NCI-H1092 (cell line): Measurements from ENCODE around the gene MYBPH.

Experiments used
- DNase-seq: peaks from one replicate; lab custom pipeline; 2025; lab: John Stamatoyannopoulos, UW

The MYBPH gene

DNA sequence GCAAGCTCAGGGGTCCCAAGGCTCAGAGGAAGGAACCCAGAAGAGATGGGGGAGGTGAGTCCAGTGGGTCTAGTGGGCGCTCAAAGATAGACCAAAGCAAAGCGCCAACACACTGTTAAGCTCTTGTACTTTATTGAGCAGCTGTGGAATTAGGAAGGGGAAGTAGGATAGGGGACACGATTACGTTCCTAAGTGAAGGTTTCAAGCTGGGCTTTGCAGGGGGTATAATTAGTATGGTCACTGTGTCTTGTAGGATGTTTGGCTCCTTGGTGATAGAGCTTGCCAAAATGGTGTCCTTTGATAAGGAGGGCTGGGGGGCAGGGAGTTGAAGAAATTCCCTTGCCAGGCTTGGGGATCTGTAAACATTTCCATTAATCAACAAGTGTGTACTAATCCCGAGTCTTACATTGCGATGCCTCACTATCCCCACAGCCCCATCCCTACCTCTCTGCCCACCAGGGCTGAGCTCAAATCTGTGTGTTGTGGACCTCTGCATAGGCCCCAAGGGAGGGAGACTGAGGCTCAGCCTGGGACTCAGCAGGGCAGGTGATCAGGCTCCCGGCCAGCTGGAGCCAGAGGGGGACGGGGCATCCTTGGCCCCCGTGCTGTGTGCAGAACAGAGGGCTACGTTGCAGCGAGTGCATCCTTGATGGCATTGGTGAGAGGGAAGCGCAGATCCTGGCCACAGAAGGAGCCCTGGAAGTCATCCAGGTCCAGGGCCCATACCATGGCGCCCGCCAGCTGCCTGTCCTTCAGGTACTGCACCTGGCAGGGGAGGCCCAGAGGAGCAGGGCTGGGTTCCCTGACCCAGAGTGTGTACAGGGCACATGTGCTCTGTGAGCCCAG is 3.4 kb upstream of the MYBPH start:
- DNase-seq = peak; percentile 25

DNA sequence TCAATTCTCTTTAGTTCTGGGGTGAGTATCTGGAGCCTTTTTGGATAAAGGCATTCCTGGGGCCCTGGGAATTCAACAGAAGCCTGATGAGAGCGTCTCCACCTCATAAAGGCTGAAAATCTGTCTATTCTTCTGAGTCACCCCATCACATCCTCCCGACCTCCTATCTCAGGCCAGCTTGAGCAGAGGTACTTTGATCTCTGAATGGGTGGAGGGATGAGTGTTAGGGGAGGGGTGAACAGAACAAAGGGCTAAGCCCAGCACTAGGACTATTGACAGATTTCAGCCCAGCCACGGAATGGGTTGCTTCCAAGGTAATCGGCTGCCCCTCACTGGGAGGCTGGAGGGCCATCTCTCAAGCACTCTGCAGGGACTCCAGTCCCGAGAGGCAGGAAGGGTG is 2.5 kb upstream of the MYBPH start:
- DNase-seq = no peak

DNA sequence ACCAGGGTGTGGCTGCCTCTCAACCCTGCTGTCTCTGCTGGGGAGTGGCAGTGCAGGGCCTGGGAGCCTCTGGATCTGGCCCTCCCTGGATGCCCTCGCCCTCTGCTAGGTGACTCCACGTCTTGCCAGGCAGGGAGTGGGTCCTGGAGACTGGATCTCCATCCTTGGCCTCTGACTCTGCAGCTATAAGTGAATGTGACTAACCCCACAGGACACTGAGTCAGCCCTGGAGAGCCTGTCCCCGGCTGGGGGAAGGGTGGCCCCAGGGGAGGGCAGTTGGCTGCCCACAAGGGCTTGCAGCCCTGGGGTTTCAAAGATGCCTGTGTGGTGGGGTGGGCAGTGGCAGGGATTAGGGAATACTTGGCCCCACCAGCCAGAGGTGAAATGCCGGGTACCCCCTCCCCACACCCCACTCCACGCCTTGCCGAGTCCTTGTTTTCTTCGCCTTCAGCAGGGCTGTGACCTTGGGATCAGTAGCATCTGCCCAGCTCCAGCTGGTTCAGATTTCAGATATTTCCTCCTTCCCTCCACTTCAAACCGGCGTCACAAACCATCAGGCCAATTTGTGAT is 1.9 kb upstream of the MYBPH start:
- DNase-seq = no peak

DNA sequence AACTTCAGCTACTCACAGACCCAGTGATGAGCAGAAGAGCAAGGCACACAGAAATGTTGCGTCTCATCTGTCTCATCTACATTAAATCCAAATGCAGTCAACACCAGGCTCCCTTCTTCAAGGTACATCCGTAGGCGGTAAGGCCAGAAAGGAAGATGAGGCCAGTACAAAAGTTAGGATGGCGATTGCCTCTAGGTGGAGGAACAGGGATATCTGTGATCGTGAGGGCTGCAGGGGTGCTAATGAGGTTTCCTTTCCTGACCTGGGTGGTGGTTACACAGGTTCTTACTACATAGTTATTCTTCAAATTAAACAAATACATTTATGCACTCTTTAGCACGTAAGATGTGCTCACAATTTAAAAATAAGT is 1.4 kb upstream of the MYBPH start:
- no peak for DNase-seq

DNA sequence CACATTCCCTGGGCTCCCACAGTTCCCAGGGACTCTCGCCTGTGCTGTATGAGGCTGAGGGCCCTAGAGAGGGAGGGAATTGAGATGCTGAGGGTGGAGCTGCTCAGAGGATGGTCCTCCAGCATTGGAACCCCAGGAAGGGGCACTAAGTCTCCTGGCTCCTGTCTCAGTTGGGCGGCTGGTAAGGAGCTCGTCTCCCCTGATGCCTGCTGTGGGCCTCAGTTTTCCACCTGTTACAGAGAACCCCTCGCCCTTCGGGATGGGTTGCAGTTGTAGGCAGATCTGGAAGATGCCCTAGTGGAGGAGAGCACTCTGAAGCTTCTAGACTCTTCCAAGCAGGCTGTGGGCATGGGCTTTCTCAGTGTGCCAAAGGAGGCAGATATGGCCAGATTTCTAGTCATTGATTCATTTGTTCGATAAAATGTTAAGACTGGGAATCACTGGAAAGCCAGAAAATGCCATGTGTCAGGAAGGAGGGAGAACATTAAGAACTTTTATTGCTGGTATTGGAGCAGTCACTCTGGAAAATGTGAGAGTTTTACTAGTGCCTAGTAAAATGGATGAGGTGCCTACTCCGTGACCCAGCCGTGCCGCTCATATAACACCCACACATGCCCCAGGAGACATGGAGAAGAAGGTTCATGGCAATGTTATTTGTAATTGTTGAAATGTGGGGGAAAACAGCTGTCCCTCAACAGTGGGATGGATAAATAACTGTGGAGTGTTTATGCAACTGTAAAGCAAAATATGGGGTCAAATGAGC is 828 bp upstream of the MYBPH start:
- DNase-seq = no peak

DNA sequence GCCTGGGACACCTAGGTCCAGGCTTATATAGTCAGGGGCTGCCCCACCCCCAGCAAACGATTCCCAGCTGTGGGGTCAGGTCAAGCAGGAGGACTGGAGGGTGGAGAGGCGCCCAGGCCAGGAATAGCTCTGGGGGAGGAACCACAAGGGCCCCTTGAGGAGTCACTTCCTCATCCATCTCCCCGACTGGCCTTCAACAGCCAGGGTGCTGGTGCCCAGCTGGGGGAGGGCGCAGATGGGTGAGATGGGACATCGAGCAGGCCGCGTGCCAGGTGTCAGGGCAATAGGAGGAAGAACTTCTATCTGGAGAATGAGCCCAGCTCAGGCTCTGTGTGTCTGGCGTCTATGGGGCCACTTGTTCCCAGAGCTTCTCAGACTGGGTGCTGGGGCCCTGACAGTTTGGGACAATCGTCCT is 208 bp upstream of the MYBPH start:
- no peak for DNase-seq

DNA sequence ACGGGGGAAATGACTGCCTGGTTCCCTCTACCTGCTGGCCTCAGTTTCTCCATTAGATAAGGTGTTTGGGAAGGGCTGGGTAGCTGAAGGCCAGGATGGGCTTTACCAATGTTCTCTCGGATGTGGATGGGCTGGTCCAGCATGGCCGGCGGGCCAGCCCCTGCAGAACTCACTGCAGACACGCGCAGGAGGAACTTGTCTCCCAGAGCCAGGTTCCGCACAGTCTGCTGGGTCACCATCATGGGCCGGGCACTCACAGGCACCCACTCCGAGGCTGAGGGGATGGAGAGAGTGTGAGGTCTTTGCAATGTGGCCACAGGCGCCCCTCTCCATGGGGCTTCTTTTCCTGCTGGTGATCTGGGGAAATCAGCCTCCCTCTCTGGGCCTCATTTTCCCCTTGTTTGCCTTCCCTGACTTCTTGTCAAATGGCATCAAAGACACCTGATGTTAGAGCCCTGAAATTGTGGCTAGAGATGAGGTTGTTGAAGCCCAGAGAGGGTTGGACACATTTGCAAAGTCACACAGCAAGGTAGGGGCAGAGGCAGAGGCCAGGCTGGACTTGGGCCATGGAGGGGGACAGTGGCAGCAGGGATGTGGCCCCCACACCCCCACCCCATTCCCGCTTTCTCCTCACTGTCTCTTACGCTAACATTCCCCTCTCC is 1.2 kb downstream of the MYBPH start:
- no peak for DNase-seq

DNA sequence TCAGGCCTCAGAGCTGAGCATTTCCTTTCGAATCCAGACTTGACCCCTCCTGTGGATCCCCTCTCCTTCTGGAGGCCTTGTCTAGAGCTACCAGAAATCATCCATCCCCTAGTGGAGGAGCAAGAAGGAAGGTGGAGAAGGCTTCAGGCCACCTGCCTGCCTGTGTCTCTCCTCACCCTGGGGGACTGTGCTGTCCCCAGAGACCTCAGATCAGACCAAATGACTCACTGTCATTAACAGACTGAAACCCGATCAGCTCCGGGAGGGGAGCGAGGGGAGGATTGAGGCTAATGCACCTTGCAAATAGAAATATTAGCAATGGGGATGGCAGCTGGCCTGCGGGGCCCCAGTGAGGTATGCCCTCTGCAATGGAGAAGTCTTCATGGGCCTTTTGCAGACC is 2.1 kb downstream of the MYBPH start:
- DNase-seq = peak; percentile 44

DNA sequence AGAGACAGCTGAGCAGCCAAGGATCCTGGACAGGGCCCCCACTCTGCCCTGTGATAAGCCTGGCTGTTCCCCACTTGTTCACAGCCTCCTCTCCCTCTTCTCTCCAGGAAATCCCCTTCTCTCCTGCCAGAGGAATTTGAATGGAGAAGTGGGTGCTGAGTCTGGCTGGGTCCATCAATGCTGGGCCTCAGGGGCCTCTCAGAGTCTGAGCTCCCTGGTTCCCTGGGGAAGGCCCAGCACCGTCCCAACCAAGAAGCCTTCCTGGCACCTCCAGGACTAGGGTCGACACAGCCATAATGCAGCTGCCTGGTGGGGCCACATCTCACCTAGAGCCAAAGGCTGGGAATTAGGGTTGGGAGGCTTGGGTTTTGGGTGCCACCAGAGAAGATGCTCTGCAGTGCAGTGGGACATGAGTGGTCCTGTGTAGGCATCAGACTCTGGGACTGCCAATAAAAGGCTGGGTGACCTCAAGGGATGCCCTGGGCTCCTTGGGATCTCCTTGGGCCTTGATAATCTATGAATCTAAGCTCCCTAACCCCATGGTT is 2.5 kb downstream of the MYBPH start:
- no peak for DNase-seq

DNA sequence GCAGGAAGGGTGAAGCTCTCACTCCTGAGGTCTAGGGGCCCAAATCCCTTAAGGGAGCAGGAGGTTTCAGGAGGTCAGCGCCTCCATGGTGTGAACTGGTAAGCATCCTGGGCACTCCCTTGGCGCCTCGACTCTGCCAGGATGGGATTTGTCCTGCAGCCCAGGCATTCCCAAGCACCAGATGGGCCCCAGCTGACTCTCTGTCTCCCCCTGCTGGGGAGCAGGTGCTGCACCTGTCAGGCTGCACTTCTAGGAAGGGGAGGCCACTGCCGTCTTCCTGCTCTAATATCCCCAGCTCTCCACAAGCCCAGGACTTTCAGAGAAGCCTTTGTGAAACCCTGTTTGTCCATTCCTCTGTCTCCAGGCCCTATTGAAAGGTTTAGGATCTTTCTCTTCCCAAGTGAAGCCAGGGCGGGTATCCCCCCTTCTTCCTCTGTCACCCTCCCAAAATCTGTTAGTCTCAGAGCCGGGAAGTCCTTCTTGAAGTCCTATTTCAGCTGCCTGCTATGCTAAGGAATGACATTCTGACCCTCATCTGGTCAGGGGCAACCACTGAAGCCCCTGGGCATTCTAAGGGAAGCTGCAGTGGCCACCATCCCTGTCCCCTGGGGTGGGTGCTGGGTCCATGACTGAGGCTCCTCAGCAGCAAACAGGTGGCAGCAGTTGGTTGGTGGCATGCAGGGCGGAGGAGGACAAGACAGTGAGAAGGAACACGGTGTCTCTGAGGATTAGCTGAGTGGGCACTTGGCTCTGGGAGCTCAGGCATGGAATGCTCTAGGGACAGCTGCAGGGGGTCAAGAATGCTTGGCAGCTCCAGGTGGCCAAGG is 3.2 kb downstream of the MYBPH start:
- DNase-seq = peak; percentile 29

DNA sequence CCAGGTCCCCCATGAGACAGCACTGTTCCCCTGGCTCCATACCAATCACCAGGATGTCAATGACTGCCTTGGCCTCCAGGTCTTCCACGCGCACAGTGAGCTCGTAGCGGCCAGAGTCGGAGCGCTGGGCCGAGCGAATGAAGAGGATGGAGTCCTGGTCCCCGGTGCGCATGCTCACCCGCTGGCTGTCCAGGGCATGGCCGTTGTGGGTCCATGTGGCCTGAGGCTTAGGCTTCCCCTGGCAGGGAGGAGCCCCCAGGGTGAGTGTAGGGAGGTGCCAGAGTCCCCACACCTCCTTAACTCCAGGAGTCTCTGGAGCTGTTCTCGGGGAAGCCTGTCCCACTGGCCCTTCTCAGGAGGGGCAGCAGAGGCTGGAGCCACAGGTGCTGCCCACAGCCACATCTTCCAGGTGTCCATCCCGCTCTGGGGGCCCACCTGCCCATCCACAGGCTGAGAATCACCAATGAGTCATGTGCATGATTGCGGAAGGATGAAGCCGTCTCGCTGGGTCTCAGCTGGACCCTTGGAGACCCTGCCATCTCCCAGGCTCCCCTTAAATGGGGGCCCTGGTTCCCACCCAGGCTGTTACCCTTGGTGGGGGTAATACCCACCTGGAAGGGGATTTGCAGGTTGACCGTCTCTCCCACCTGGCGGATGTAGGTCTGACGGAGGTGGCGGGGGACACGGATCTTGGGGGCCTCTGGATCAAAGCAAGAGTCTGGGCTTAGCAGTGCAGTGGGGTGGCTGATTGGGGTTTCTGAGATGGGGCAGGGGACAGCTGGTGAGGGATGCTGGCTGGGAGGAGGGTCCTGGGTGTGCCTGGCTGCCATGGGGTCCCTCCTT is 4.1 kb downstream of the MYBPH start:
- DNase-seq = no peak

DNA sequence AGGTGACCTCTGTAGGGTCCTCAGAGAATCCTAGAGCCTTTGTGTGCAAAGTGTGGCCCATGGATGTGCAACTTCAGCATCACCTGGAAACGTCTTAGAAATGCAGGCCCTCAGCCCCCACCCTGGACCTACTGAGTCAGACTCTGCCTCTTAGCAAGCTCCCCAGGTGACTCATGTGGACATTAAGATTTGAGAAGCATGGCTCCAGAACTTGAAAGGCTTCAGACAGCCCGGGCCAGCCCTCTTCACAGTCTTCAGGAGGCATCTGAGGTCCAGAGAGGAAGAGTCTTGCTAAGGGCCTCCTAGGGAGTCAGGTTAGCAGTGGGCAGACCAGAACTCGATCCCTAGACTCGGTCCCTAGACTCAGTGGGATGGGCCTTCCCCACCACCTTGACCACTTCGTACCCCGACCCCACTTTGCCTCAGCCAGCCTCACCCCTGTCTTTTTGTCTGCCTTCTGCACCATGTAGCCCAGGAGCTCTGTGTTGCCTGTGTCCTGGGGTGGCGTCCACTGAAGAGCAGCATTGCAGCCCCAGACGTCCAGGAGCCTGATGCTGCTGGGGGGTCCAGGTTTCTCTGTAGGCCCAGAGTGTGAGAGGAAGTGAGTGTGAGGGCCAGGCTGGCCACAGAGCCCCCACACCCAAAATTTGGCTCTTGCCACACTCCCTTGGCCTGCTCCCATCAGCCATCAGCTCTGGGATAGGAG is 4.8 kb downstream of the MYBPH start:
- no peak for DNase-seq

DNA sequence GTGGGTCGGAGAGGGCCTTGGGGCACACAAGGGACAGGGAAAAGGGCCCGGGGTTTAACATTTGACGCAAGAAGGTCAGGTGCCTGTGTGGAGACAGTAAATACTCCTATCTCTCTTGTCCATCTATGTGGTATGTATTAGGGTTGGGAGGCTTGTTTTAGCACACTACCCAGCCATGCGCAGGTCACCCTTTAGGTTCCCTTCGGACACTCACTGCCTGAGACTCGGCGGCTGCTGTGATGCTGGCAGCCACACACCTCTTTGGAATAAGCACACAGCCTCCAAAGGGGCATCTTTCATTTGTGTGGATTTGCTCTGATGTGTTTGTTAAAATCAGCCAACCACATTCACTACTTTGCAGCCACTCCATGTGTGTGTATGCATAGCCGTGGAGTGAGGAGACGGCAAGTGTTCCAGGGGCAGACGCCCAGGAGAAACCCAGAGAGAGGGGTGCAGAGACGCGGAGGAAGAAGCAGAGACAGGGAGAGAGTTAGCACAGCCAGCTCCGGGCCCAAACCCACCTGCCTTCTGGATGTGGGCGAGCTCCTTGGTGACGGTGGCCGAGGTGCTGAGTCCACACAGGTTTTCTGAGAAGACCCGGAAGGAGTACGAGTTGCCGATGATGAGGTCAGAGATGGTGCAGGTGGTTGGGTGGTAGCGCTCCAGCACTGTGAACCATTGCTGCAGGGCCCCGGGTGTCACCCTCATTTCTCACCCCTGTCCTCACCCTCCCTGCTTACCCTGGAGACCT is 5.7 kb downstream of the MYBPH start:
- no peak for DNase-seq

DNA sequence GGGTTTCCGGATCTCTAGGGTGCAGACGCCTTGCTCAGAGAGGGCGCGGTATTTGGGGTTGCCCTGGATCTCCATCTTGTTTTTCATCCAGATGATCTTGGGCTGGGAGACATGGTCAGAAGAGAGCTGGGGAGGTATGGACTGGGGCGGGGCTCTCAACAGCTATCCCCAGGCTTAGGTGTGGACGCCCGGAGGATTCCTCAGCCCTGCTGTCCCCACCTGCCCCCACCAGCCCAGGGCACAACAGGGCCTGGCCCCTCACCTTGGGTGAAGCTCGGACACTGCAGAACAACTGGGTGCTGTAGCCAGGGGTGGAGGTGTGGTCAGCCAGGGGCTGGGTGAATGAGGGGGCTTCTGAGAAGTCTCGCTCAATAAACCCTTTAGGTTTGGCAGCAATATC is 6.6 kb downstream of the MYBPH start:
- DNase-seq = no peak

DNA sequence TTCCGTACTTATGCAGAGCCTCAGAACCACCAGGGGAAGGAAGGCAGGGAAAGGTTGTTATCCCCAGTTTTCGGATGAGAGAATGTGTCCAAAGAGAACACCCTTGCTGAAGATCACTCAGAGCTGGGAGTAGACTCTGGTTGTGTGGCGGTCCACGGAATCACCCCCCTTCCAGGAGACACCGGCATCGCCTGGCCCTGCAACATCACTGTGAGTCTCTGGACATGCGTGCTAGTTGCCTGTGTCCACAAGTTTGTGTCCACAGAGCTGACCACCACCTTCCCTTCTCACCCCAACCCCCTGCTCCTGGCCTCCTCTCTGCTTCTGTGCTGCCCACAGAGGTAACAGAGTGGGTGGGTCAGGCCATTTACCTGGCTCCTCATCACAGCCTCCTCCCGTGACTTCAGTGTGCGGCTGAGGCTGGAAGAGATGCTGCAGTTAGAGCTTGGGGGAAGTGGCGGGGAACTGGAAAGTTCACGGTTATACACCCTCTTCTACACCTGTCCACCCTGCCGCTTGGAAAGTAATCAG is 7.3 kb downstream of the MYBPH start:
- no peak for DNase-seq

DNA sequence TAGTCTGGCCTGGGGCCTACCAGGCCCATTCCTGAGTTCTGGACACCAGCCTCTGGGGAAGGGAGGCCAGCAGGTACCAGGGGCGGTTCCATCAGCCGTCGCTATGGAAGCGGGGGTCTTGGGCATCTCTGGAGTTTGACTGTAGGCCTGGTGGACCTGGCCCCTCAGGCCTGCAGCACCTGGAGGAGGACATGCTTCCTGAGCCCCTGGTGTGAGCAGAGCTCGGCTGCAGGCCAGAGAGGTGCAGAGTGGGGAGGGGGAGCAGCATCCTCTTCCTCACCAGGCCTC is 7.8 kb downstream of the MYBPH start:
- DNase-seq = no peak

DNA sequence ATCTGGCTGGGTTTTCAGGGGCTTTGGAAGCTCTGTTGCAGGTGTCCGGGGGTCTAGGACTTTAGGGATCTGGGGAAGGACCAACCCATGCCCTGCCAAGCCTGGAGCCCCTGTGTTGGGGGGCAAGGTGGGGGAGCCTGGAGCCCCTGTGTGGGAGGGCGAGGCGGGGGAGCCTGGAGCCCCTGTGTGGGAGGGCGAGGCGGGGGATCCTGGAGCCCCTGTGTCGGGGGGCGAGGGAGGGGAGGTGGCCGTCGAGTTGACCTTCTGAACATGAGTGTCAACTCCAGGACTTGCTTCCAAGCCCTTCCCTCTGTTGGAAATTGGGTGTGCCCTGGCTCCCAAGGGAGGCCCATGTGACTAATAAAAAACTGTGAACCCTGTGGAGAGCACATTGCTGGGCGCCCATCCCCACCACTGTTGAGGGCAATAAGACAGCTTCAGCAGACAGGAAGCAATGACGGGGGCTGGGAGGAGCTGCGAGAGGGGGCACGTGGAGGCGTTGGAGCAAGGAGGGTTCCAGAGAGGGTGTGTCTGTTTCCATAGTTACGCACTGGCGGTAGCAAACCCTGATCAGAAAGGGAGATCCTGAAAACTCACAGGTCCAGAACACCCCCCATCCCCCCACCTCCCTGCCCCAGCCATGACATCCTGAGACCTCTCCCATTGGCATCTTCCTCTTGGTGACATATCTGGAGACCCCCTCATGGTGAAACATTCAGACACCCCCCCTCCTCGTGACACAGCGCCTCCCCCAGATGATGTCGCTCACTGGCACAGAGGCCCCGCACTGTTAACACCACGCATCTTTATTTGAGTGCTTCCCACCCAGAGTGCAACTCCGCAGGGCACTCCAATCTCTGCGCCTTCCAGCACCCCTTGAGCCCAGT is 8.4 kb downstream of the MYBPH start:
- DNase-seq = no peak
